GM19023 (cell line): ENCODE measurements around the gene HPS6.

Source experiments
- ATAC-seq: cut with Tn5 transposase; IDR thresholded peaks from one replicate; pipeline ENCODE4 v1.9.1; 2021; ENCODE audit warnings: mild to moderate bottlenecking, moderate library complexity; ENCODE audit not compliant: unreplicated experiment

Gene HPS6

GRCh38 chr10:102115775-102116174, 50.6 kb downstream of the HPS6 start:
- no peak for ATAC-seq

DNA sequence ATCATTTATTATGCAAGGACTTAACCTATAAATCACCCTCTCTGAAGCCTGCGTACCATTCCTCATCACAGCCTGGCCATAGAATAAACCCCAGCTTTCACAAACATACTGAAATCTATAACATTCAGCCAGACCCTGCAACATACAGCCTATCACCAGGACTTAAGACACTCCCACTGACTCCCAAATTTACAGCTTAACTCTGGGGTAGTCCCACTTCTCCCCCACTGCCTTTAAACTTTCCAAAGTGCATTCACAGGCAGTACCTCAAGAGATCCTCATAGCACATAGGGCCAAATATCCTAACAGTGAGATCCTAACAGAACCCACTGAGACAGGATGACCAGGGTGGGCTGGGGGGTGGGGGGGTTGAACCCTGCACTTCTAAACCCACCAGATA, 51.5 kb downstream of the HPS6 start:
- no peak for ATAC-seq
